A673 (cell line): ENCODE data around the gene TLX1.

Experiments
- CTCF ChIP-seq: fragments of 300-800, 200-600 bp; sonication (generic); conservative IDR thresholded peaks from 2 replicates; pipeline ENCODE4 v1.5.1; 2017; ENCODE audit warnings: low read depth, mild to moderate bottlenecking, antibody characterized with exemption, low read length, moderate library complexity, mixed read lengths
- EZH2 ChIP-seq: fragments of 200-600 bp; sonication (generic); IDR thresholded peaks from 2 replicates; pipeline ENCODE4 v1.6.1; 2017; ENCODE audit warnings: borderline replicate concordance, low read depth, mild to moderate bottlenecking, mixed read lengths, antibody characterized with exemption, low read length; ENCODE audit not compliant: poor library complexity, severe bottlenecking

- TF ChIP-seq CTCF (no peak), EZH2 (no peak)
These were observed 43.1 kb upstream of the TLX1 start for GRCh38 chr10:101087965-101088364.
